GM12878 (cell line): Measurements from ENCODE around the gene RAB31. TPM values are rescaled to one million over a fixed set of nuclear protein-coding genes. Genes with fewer than 3 reads are reported as not detected.

Experiments used
- ATAC-seq: fragments of 200-7000 bp; cut with Tn5 transposase; 3 replicates; pipeline ENCODE4 v1.9.1; 2020; ENCODE audit warnings: mild to moderate bottlenecking, moderate library complexity
- BruUV-seq: library from RNA; stranded (reverse); fragments of 400-500 nt; replicated peaks from 2 replicates; lab custom pipeline; 2021; lab: Mats Ljungman, UMichigan
- CTCF ChIA-PET: fragments of 300-600 bp; sonication (Branson Sonifier 250); formaldehyde crosslinking; extraction: SDS; loops from one replicate; lab custom pipeline; 2021; ENCODE audit warnings: inconsistent platforms; lab: Yijun Ruan, JAX
- POLR2A ChIA-PET: fragments of 350-600 bp; formaldehyde crosslinking; extraction: SDS; loops from one replicate; lab custom pipeline; 2021; ENCODE audit warnings: inconsistent platforms; lab: Charles Lee
- RAD21 ChIA-PET: fragments of 300-600 bp; sonication (Branson Sonifier 250); formaldehyde crosslinking; loops from one replicate; lab custom pipeline; 2023; ENCODE audit warnings: antibody characterized with exemption; ENCODE audit not compliant: unreplicated experiment; lab: Charles Lee
- SMC1A ChIA-PET: fragments of 300-600 bp; sonication (Branson Sonifier 250); formaldehyde crosslinking; loops from one replicate; lab custom pipeline; 2023; ENCODE audit not compliant: unreplicated experiment, uncharacterized antibody; lab: Charles Lee
- DNase-seq: peaks from one replicate; pipeline ENCODE4 v3.0.0-alpha.2; 2011; ENCODE audit warnings: low read depth, low spot score
- FAIRE-seq: peaks from 3 replicates; lab custom pipeline; 2011; peaks lifted over from hg19 to GRCh38; lab: Jason Lieb, UNC
- H2AFZ ChIP-seq: 2 replicates; pipeline ENCODE4 v1.6.0; 2011; ENCODE audit warnings: low read depth, low read length, control low read depth; ENCODE audit not compliant: control insufficient read depth
- H3K27ac ChIP-seq: 2 replicates; pipeline ENCODE4 v1.5.1; 2011; ENCODE audit warnings: control low read depth; ENCODE audit not compliant: control insufficient read depth, insufficient read depth
- H3K27me3 ChIP-seq, 2 experiments: replicated peaks in 1 of 2; 2 replicates each; pipeline versions ENCODE4 v1.6.0 to v1.6.1; 2011; ENCODE audit warnings: low read length in 1 of 2; ENCODE audit not compliant: control insufficient read depth in 2 of 2, insufficient read depth in 2 of 2
- H3K36me3 ChIP-seq, 2 experiments: 2 replicates each; pipeline ENCODE4 v1.5.1; 2011; ENCODE audit warnings: low read length in 1 of 2; ENCODE audit not compliant: control insufficient read depth in 2 of 2, insufficient read depth in 2 of 2
- H3K4me1 ChIP-seq: 2 replicates; pipeline ENCODE4 v1.6.1; 2011; ENCODE audit warnings: mild to moderate bottlenecking, low read length, moderate library complexity, mixed read lengths; ENCODE audit not compliant: control insufficient read depth, insufficient read depth
- H3K4me2 ChIP-seq: 2 replicates; pipeline ENCODE4 v1.6.0; 2011; ENCODE audit warnings: control low read depth; ENCODE audit not compliant: control insufficient read depth, insufficient read depth
- H3K4me3 ChIP-seq: fragments of 200-600 bp; sonication (generic); 2 replicates; pipeline ENCODE4 v1.5.1; 2016
- H3K79me2 ChIP-seq: 2 replicates; pipeline ENCODE4 v1.6.0; 2011; ENCODE audit warnings: low read length; ENCODE audit not compliant: control insufficient read depth, insufficient read depth
- H3K9ac ChIP-seq: 2 replicates; pipeline ENCODE4 v1.8.0; 2011; ENCODE audit warnings: low read length, control low read depth, mixed read lengths; ENCODE audit not compliant: control insufficient read depth, insufficient read depth
- H3K9me3 ChIP-seq: replicated peaks from 3 replicates; pipeline ENCODE4 v1.5.1; 2011; ENCODE audit warnings: mild to moderate bottlenecking, low read length; ENCODE audit not compliant: control insufficient read depth, insufficient read depth
- H4K20me1 ChIP-seq: 2 replicates; pipeline ENCODE4 v1.6.0; 2011; ENCODE audit not compliant: control insufficient read depth, insufficient read depth
- ATF2 ChIP-seq: IDR thresholded peaks from 2 replicates; pipeline ENCODE4 v1.6.1; 2012; ENCODE audit warnings: low read length, inconsistent platforms
- BCL11A ChIP-seq: IDR thresholded peaks from 2 replicates; pipeline ENCODE4 v1.6.1; 2011; ENCODE audit warnings: low read depth, low read length
- CBFB ChIP-seq: IDR thresholded peaks from 2 replicates; pipeline ENCODE4 v1.6.1; 2016; ENCODE audit warnings: antibody characterized with exemption, low read depth
- CEBPB ChIP-seq, 2 experiments: fragments of 150-350 bp in 1 of 2; IDR thresholded peaks; 2 replicates each; pipeline ENCODE4 v1.6.1; 2012 to 2014; ENCODE audit warnings: low read depth in 2 of 2, low read length in 2 of 2, borderline replicate concordance in 1 of 2, inconsistent platforms in 1 of 2
- FOXK2 ChIP-seq: fragments of 450-650 bp; IDR thresholded peaks from 2 replicates; pipeline ENCODE4 v1.6.1; 2017; ENCODE audit warnings: mild to moderate bottlenecking, moderate library complexity
- IKZF1 ChIP-seq: fragments of 450-650 bp; conservative IDR thresholded peaks from 2 replicates; pipeline ENCODE4 v1.6.1; 2017; ENCODE audit warnings: antibody characterized with exemption, mild to moderate bottlenecking
- NFXL1 ChIP-seq: fragments of 450-650 bp; IDR thresholded peaks from 2 replicates; pipeline ENCODE4 v1.6.1; 2017; ENCODE audit warnings: antibody characterized with exemption, mild to moderate bottlenecking, borderline replicate concordance
- NR2C1 ChIP-seq: fragments of 450-650 bp; IDR thresholded peaks from 2 replicates; pipeline ENCODE4 v1.6.1; 2017; ENCODE audit warnings: antibody characterized with exemption, mild to moderate bottlenecking, moderate library complexity
- NRF1 ChIP-seq: conservative IDR thresholded peaks from 2 replicates; pipeline ENCODE4 v1.6.1; 2011; ENCODE audit warnings: mild to moderate bottlenecking, low read depth, low read length, improper control_type of control experiment
- POLR2AphosphoS2 ChIP-seq: IDR thresholded peaks from 2 replicates; pipeline ENCODE4 v1.6.1; 2011; ENCODE audit warnings: low read depth, mild to moderate bottlenecking, low read length, improper control_type of control experiment, moderate library complexity
- SKIL ChIP-seq: fragments of 450-650 bp; IDR thresholded peaks from 2 replicates; pipeline ENCODE4 v1.6.1; 2017; ENCODE audit warnings: mild to moderate bottlenecking, low read depth, inconsistent platforms; ENCODE audit not compliant: poor library complexity, severe bottlenecking
- SRF ChIP-seq, 2 experiments: IDR thresholded peaks; 2 replicates each; pipeline ENCODE4 v1.6.1; 2011; ENCODE audit warnings: low read depth in 2 of 2, low read length in 2 of 2, mild to moderate bottlenecking in 1 of 2, moderate library complexity in 1 of 2
- STAT3 ChIP-seq: IDR thresholded peaks from 2 replicates; pipeline ENCODE4 v1.6.1; 2011; ENCODE audit warnings: low read depth, low read length, improper control_type of control experiment
- ZBED1 ChIP-seq: IDR thresholded peaks from 2 replicates; pipeline ENCODE4 v1.6.1; 2016; ENCODE audit warnings: borderline replicate concordance
- WGBS: methylation state at CpG from one replicate; pipeline ENCODE4 v1.1.6; 2016; ENCODE audit warnings: low lambda C conversion rate; ENCODE audit not compliant: insufficient replicate concordance, insufficient coverage; ENCODE audit errors: missing lambda C conversion rate; 5-methylcytosine and 5-hydroxymethylcytosine counted together
- in situ Hi-C: fragments of 300-500 bp; cut with MboI; formaldehyde crosslinking; loops from 9 replicates; pipeline ENCODE4 v1.14.3; 2018; ENCODE audit warnings: mixed read lengths
- intact Hi-C: fragments of 100-400 bp; cut with micrococcal nuclease; formaldehyde crosslinking; loops from one replicate; pipeline ENCODE4 v1.14.2; 2022; ENCODE audit not compliant: unreplicated experiment
- polyA plus RNA-seq, 11 experiments: library from polyadenylated mRNA; depleted of rRNA in 4 of 11; unstranded in 6 of 11; stranded (reverse) in 5 of 11; fragments of >200 nt; fragmentation: Nextera tagmentation in 4 of 11; fragmentation: Illumina TruSeq in 1 of 11; extraction: Ambion mirVana in 4 of 11; extraction: Trizol in 1 of 11; gene quantifications; 1 replicate in 1 of 11; 2 replicates in 10 of 11; pipeline versions ENCODE4 v1.2.1 to v1.2.3, GENCODE V29; 2011 to 2016; ENCODE audit warnings: inconsistent platforms in 2 of 11, missing spikeins in 2 of 11, low read depth in 1 of 11
- total RNA-seq, 4 experiments: library from RNA; depleted of rRNA in 3 of 4; stranded (reverse); fragments of >200 nt in 3 of 4; fragmentation: Illumina TruSeq in 1 of 4; extraction: Trizol in 1 of 4; gene quantifications; 2 replicates each; pipeline versions ENCODE4 v1.2.1 to v1.2.3, GENCODE V29; 2013 to 2021

The RAB31 gene
- total and polyA plus RNA-seq, 10 of the 15 experiments (the other 5 are each of a cell fraction or from before 2014, with no cell fraction given), result 0.80 to 23.3 (median 12.2) TPM

- WGBS, result 93% methylated on average over 9 of the region's 9 CpGs
- TF ChIP-seq FOXK2 (no peak), STAT3 (no peak), NRF1 (no peak), CBFB (no peak), BCL11A (no peak)
- TF ChIP-seq, all 136 proteins: peak for 0
- DNase-seq (no peak), ATAC-seq (no peak), FAIRE-seq (no peak)
- Histone ChIP-seq H3K9me3 (no peaks in the 10 kb centered on the region), H3K4me1 (peaks cover 10% of the 10 kb centered on the region), H3K27me3 (no peaks in the 10 kb centered on the region; a peak in 1 of 4 replicates), H3K27ac (no peak overlapping the region), H3K79me2 (no peaks in the 10 kb centered on the region), H3K9ac (no peak overlapping the region), H3K36me3 (no peaks in the 10 kb centered on the region), H2AFZ (no peak overlapping the region), H3K4me2 (no peak overlapping the region), H4K20me1 (no peaks in the 10 kb centered on the region), H3K4me3 (no peak overlapping the region)
- CTCF ChIA-PET, result interaction anchor here (0.9 kb wide), 1 partner anchor 20 kb away, joined by 3 read pairs; no protein-coding TSS in a partner anchor
- BruUV-seq, result no TSS peak
- RAD21 ChIA-PET, result no interaction called here
- SMC1A ChIA-PET, result no interaction called here
- in situ Hi-C loops (no loop called here), intact Hi-C loops (no loop called here)
- POLR2A ChIA-PET, result no interaction called here
Measured at GRCh38 chr18:9697121-9697520, 11.0 kb upstream of the RAB31 start.

- BruUV-seq, result no TSS peak
- Histone ChIP-seq H3K9ac (no peak overlapping the region), H3K4me1 (peaks cover 17% of the 10 kb centered on the region), H3K4me3 (no peak overlapping the region), H3K9me3 (no peaks in the 10 kb centered on the region), H3K4me2 (no peak overlapping the region), H3K27me3 (no peaks in the 10 kb centered on the region; a peak in 1 of 4 replicates), H3K79me2 (no peaks in the 10 kb centered on the region), H4K20me1 (no peaks in the 10 kb centered on the region), H2AFZ (no peak overlapping the region), H3K36me3 (no peaks in the 10 kb centered on the region), H3K27ac (no peak overlapping the region)
- intact Hi-C loops (no loop called here), in situ Hi-C loops (no loop called here)
- no peak for DNase-seq
- CTCF ChIA-PET, result no interaction called here
- ATAC-seq, result no peak
- SMC1A ChIA-PET, result interaction anchor here (1.0 kb wide), 1 partner anchor 67 kb away, joined by 3 read pairs; no protein-coding TSS in a partner anchor
- WGBS, result 49% methylated on average over 4 of the region's 4 CpGs
- no peak for FAIRE-seq
- RAD21 ChIA-PET, result interaction anchor here (1.0 kb wide), 1 partner anchor 25 kb away, joined by 3 read pairs; no protein-coding TSS in a partner anchor
- POLR2A ChIA-PET, result interaction anchor here (0.6 kb wide), 2 partner anchors 98 to 129 kb away, joined by 3 to 5 read pairs; no protein-coding TSS in a partner anchor
- TF ChIP-seq CEBPB (IDR thresholded peaks at IDR 0.05; ENCODE audit: borderline replicate concordance in 1 of 2, low read depth in 2 of 2, low read length in 2 of 2), result no peak
- TF ChIP-seq POLR2AphosphoS2, result no peak
- TF ChIP-seq ZBED1, result no peak
- TF ChIP-seq ATF2, result no peak
- no peak for TF ChIP-seq IKZF1
- TF ChIP-seq SRF (IDR thresholded peaks at IDR 0.05; ENCODE audit: low read depth in 2 of 2, low read length in 2 of 2), result no peak
- TF ChIP-seq STAT3, result no peak
- TF ChIP-seq NR2C1, result no peak
- TF ChIP-seq SKIL, result no peak
- no peak for TF ChIP-seq NFXL1
Measured at GRCh38 chr18:9698497-9698896, 9.6 kb upstream of the RAB31 start.
